K562 treated with DMSO at 1 percent for 24 hours (cell line): ENCODE results near the gene NCAPG2. TPM values are rescaled to one million over a fixed set of nuclear protein-coding genes. Genes with fewer than 3 reads are reported as not detected.

Source experiments
- total RNA-seq: library from RNA; unstranded; fragments of 300-600 nt; gene quantifications from 2 replicates; pipeline ENCODE4 v1.2.3, GENCODE V29; 2022; ENCODE audit warnings: low read depth; ENCODE audit not compliant: insufficient read depth

Gene NCAPG2
- 65.2 and 71.0 TPM in 2 replicates for total RNA-seq

GRCh38 chr7:158704524-158705233 lies at the start of gene NCAPG2:
Gene NCAPG2, minus strand, starts transcription at chr7:158704804. Its CDS starts 2,905 bp downstream, at chr7:158701899.

GRCh38 chr7:158587162-158588084 lies 117.2 kb downstream of the NCAPG2 start, which contains the start of gene PTPRN2:
Gene PTPRN2, minus strand, starts transcription at chr7:158587823.

Other genes starting within 250 kb of the NCAPG2 start
- gene PTPRN2, start 117.0 kb downstream of the NCAPG2 start, total RNA-seq: 0.20 TPM in 1 of 2 replicates, not detected in the other
- 41.6 and 42.8 TPM in 2 replicates for gene ESYT2, start 124.7 kb upstream of the NCAPG2 start, total RNA-seq
- gene DYNC2I1, start 151.8 kb upstream of the NCAPG2 start, total RNA-seq: 16.3 and 21.9 TPM in 2 replicates